HG03175 (cell line): ENCODE data around the gene BTNL3.
"Not testable (repeated sequence)": the region's sequence is repeated elsewhere in the genome, so short reads cannot be mapped to it uniquely, and the experiment has no call there.

ENCODE experiments used
- ATAC-seq: cut with Tn5 transposase; IDR thresholded peaks from one replicate; pipeline ENCODE4 v1.9.1; 2021; ENCODE audit warnings: mild to moderate bottlenecking, moderate library complexity; ENCODE audit not compliant: unreplicated experiment

Gene BTNL3

GRCh38 chr5:180988592-180988991 lies at the start of gene BTNL3:
Gene BTNL3, plus strand, starts transcription at chr5:180988846. Its CDS starts 183 bp downstream, at chr5:180989029.
- no peak for ATAC-seq

- no peak for ATAC-seq
Measured at GRCh38 chr5:180950291-180950949, 38.2 kb upstream of the BTNL3 start.

- ATAC-seq = no peak
Measured at GRCh38 chr5:180959661-180960060, 29.0 kb upstream of the BTNL3 start.

GRCh38 chr5:180960209-180960608 lies 28.4 kb upstream of the BTNL3 start:
- no peak for ATAC-seq

- no peak for ATAC-seq
Measured at GRCh38 chr5:180969406-180969805, 19.2 kb upstream of the BTNL3 start.

GRCh38 chr5:180970336-180970735 lies 18.3 kb upstream of the BTNL3 start:
- ATAC-seq = no peak

- ATAC-seq = no peak
Measured at GRCh38 chr5:180970875-180971274, 17.8 kb upstream of the BTNL3 start.

- no peak for ATAC-seq
Measured at GRCh38 chr5:180974612-180975315, 13.9 kb upstream of the BTNL3 start.

- no peak for ATAC-seq
Measured at GRCh38 chr5:180975338-180975737, 13.3 kb upstream of the BTNL3 start.

- ATAC-seq = no peak
Measured at GRCh38 chr5:180976518-180976917, 12.1 kb upstream of the BTNL3 start.

- no peak for ATAC-seq
Measured at GRCh38 chr5:180977852-180978251, 10.8 kb upstream of the BTNL3 start.

- no peak for ATAC-seq
Measured at GRCh38 chr5:180982008-180982741, 6.5 kb upstream of the BTNL3 start.

GRCh38 chr5:180988016-180988415 lies 630 bp upstream of the BTNL3 start:
- ATAC-seq = no peak

GRCh38 chr5:180990086-180990881 lies 1.6 kb downstream of the BTNL3 start:
- no peak for ATAC-seq

GRCh38 chr5:180990882-180991242 lies 2.2 kb downstream of the BTNL3 start:
- ATAC-seq = no peak

GRCh38 chr5:181001947-181002346 lies 13.3 kb downstream of the BTNL3 start:
- ATAC-seq = no peak

- ATAC-seq = no peak
Measured at GRCh38 chr5:181005791-181006190, 17.1 kb downstream of the BTNL3 start.

- ATAC-seq = no peak
Measured at GRCh38 chr5:181008136-181008535, 19.5 kb downstream of the BTNL3 start.

- not testable (repeated sequence) for ATAC-seq
Measured at GRCh38 chr5:181010018-181010417, 21.4 kb downstream of the BTNL3 start.

- ATAC-seq = not testable (repeated sequence)
Measured at GRCh38 chr5:181014654-181015053, 26.0 kb downstream of the BTNL3 start.

GRCh38 chr5:181017448-181017847 lies 28.8 kb downstream of the BTNL3 start:
- ATAC-seq = not testable (repeated sequence)
